IPS-20b (cell line): ENCODE results near the gene AVPI1.
A peak's percentile ranks its signal among the peaks of the same experiment; 100 is the strongest.

Experiments used
- H3K27ac ChIP-seq: one replicate; pipeline ENCODE4 v1.5.1; 2013; ENCODE audit warnings: low read length
- H3K27me3 ChIP-seq: 2 replicates; pipeline ENCODE4 v1.6.1; 2013; ENCODE audit warnings: mild to moderate bottlenecking, low read length, inconsistent platforms; ENCODE audit not compliant: insufficient read depth
- H3K36me3 ChIP-seq: 2 replicates; pipeline ENCODE4 v1.6.1; 2013; ENCODE audit warnings: low read depth, mild to moderate bottlenecking, inconsistent platforms, low read length, moderate library complexity; ENCODE audit not compliant: insufficient read depth
- H3K4me1 ChIP-seq: 2 replicates; pipeline ENCODE4 v1.6.1; 2013; ENCODE audit warnings: mild to moderate bottlenecking, control low read depth, inconsistent platforms, low read length, moderate library complexity; ENCODE audit not compliant: insufficient read depth
- H3K4me3 ChIP-seq: 2 replicates; pipeline ENCODE4 v1.5.1; 2013; ENCODE audit warnings: mild to moderate bottlenecking, low read length, inconsistent platforms
- H3K9ac ChIP-seq: 2 replicates; pipeline ENCODE4 v1.6.1; 2013; ENCODE audit warnings: low read depth, mild to moderate bottlenecking, inconsistent platforms, low read length, moderate library complexity
- H3K9me3 ChIP-seq: 2 replicates; pipeline ENCODE4 v1.6.1; 2013; ENCODE audit warnings: mild to moderate bottlenecking, low read depth, low read length, inconsistent platforms; ENCODE audit not compliant: insufficient read depth

Gene AVPI1

DNA sequence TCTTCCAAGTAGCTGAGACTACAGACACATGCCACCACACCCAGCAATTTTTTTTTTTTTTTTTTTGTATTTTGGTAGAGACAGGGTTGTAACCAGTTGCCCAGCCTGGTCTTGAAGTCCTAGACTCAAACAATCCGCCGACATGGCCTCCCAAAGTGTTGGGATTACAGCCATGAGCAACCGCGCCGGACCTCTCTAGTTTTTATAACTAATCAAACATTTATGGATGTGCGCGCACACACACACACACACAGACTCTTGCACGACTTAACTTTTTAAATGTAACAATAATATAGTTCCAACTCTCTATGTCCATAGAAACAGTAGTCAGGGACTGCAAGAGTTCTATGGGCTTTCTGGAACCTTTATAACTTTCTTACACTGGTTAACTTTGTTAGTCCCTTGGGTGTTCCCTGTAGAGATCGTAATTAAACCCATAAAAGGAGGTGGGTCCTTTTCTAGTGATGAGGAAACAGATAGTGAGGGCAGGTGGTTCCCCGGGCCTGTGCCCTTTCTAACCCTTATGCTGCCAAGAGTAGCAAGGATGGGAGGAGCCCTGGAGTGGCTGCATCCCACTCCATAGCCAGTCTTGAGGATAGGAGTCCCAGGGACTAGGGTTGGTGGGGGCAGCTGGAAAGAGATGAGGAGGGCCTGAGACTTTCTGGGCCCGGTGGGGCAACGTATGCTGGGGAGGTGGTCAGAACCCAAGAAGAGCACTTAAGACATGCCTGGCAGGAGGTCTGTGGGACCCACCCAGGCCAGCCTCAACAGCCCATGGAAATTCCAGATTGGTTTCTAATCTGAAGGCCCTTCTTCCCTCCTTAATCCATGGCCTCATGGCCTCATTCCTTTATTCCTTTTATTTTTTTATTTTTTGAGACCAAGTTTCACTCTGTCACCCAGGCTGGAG, 35.1 kb upstream of the AVPI1 start:
- no peak overlapping the region for H3K9ac ChIP-seq
- H3K36me3 ChIP-seq = peaks cover 14% of the 10 kb centered on the region
- no peak overlapping the region for H3K27ac ChIP-seq
- no peak overlapping the region for H3K4me3 ChIP-seq
- no peaks in the 10 kb centered on the region for H3K27me3 ChIP-seq
- H3K4me1 ChIP-seq = peaks cover 18% of the 10 kb centered on the region
- no peaks in the 10 kb centered on the region for H3K9me3 ChIP-seq

DNA sequence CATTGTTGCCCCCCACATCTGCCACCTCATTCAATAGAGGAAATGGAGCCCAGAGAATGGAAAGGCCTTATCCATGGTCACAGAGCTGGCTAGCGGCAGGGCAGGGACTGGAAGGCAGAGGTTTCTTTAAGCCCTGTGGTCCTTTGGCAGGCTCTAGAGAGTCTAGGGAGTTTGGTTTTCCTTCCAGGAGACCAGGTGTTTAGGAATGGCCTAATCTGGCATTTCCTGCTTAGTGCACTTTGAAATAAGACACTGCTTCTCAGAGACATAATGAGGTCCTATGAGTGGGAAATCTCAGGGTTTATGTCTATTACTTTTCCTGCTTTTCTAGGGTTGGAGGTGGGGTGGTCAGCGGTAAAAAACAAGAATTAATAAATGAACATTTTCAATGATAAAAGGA, 32.6 kb upstream of the AVPI1 start:
- Histone ChIP-seq H3K4me3 (no peak overlapping the region), H3K4me1 (peaks cover 29% of the 10 kb centered on the region), H3K36me3 (peaks cover 22% of the 10 kb centered on the region), H3K9me3 (no peaks in the 10 kb centered on the region), H3K27me3 (no peaks in the 10 kb centered on the region), H3K9ac (no peak overlapping the region; the same call in 1 of the 2 replicates), H3K27ac (no peak overlapping the region)

DNA sequence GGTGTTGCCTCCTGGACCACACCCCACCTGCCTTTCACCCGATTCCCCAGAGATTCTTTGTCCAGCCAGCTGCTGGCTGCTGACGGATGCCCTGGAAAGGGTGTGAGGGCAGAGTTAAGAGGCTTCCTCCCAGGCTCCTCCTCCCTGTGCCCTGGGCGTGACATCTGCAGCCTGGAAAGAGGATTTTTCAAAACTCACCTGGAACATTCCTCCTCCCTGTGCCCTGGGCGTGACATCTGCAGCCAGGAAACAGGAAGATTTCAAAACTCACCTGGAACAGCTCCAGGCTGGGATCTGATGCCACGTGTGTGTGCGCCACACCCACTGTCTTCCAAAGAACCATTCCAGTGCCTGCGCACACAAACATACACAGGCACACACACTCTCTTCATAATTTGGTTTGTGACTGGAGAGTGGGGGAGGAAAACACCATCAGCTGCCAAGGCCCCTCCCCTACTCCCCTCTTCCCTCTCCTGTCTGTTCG, 31.7 kb upstream of the AVPI1 start:
- Histone ChIP-seq H3K27ac (no peak overlapping the region), H3K36me3 (peaks cover 22% of the 10 kb centered on the region), H3K9me3 (no peaks in the 10 kb centered on the region), H3K4me3 (no peak overlapping the region), H3K27me3 (no peaks in the 10 kb centered on the region), H3K9ac (no peak overlapping the region; the same call in 1 of the 2 replicates), H3K4me1 (peaks cover 29% of the 10 kb centered on the region)

DNA sequence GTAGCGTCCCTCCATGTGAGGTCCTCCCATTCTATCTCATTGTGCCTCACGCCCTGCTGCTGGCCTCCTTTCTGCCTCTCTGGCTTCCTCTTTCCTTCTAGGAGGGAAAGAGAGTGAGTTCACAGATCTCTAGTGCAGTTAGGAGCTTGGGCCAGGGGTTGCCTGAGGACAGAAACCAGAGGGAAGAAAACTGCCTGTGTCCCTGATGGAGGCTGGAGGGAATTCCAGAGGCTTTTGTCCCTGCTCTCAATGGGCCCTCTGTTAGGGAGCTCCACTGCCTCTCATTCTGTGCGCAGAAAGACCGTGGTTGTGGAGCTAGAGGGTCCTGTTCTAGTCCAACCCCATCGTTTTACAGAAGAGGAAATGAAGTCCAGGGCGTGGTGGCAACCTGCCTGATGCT, 31.1 kb upstream of the AVPI1 start:
- H3K9me3 ChIP-seq = no peaks in the 10 kb centered on the region
- no peak overlapping the region for H3K27ac ChIP-seq
- no peak overlapping the region for H3K9ac ChIP-seq
- no peaks in the 10 kb centered on the region for H3K27me3 ChIP-seq
- no peak overlapping the region for H3K4me3 ChIP-seq
- peaks cover 22% of the 10 kb centered on the region for H3K36me3 ChIP-seq
- peaks cover 29% of the 10 kb centered on the region for H3K4me1 ChIP-seq

DNA sequence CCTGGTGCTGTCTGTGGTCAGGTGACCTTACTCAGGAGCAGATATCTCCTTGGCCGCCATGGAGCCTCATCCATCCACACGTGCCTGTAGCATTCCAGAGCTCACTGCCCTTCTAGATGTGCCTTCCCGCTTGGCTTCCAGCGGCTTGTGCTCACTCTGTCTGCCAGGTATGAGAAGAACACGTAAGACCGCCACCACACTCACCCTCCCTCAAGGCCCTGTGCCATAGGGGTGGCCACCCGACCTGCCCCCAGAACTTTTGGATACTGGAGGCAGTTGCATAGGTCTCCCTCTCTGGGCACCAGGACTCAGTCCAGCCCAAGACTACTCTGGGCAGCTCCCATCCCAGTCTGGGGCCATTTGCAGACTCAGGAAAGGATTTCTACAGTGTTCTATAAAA, 30.6 kb upstream of the AVPI1 start:
- Histone ChIP-seq H3K4me1 (peaks cover 29% of the 10 kb centered on the region), H3K27me3 (no peaks in the 10 kb centered on the region), H3K36me3 (peaks cover 22% of the 10 kb centered on the region), H3K4me3 (no peak overlapping the region), H3K9me3 (no peaks in the 10 kb centered on the region), H3K9ac (no peak overlapping the region), H3K27ac (no peak overlapping the region)

DNA sequence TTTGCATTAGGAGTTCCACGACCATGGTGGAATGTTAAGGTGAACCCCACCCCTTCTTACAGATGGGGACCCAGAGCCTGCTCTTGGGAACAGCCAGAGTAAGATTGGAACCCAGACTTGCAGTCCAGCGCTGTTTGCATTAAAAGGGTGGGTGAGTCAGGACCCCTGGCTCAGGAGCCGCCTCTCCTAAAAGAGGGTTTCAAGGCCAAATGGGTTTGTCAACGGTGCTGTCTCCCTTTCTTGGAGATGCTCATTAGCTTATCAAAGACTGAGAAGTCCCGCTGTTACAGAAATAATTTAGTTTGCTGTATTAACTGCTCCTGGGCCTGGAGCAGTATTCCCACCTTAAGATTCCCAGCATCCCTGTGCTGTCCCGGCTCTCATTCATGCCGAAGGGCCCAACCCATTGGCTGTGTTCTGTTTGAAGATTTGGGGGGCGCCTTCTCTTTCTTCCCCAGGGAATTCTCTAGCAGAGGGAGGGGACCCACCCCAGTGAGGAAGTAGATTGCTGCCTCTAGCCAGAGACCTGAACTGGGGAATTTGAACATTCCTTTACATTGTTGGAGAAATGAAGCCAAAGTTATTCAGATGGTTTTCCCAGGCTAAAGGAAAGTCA, 28.3 kb upstream of the AVPI1 start:
- Histone ChIP-seq H3K36me3 (peaks cover 22% of the 10 kb centered on the region), H3K9ac (peak overlapping the region; percentile 87; the same call in 1 of the 2 replicates), H3K4me1 (peaks cover 29% of the 10 kb centered on the region), H3K27ac (peak overlapping the region; percentile 55), H3K4me3 (peak overlapping the region; percentile 80), H3K9me3 (no peaks in the 10 kb centered on the region), H3K27me3 (no peaks in the 10 kb centered on the region)

- peaks cover 22% of the 10 kb centered on the region for H3K36me3 ChIP-seq
- no peaks in the 10 kb centered on the region for H3K27me3 ChIP-seq
- peaks cover 28% of the 10 kb centered on the region for H3K4me1 ChIP-seq
- H3K27ac ChIP-seq = peak overlapping the region; percentile 55
- H3K9me3 ChIP-seq = no peaks in the 10 kb centered on the region
- H3K9ac ChIP-seq = peak overlapping the region; percentile 87
- H3K4me3 ChIP-seq = peak overlapping the region; percentile 80
Measured at GRCh38 chr10:97714401-97715258, 27.6 kb upstream of the AVPI1 start.

DNA sequence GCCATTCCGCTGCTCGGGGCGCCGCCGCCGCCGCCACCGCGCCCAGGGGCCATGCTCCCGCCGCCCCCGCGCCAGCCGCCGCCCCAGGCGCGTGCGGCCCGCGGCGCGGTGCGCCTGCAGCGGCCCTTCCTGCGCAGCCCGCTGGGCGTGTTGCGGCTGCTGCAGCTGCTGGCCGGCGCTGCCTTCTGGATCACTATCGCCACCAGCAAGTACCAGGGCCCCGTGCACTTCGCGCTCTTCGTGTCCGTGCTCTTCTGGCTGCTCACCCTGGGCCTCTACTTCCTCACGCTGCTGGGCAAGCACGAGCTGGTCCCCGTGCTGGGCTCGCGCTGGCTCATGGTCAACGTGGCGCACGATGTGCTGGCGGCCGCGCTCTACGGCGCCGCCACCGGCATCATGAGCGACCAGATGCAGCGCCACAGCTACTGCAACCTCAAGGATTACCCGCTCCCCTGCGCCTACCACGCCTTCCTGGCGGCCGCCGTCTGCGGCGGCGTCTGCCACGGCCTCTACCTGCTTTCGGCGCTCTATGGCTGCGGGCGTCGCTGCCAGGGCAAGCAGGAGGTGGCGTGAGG, 26.9 kb upstream of the AVPI1 start:
- Histone ChIP-seq H3K27me3 (no peaks in the 10 kb centered on the region), H3K27ac (peak overlapping the region; percentile 55), H3K4me1 (peaks cover 24% of the 10 kb centered on the region), H3K9me3 (no peaks in the 10 kb centered on the region), H3K36me3 (peaks cover 22% of the 10 kb centered on the region), H3K4me3 (peak overlapping the region; percentile 80), H3K9ac (peak overlapping the region; percentile 87)

- H3K9ac ChIP-seq = peak within 1 kb of the TSS; percentile 87
- H3K27me3 ChIP-seq = no peaks in the 10 kb centered on the region
- peaks cover 19% of the 10 kb centered on the region for H3K36me3 ChIP-seq
- peaks cover 19% of the 10 kb centered on the region for H3K4me1 ChIP-seq
- no peaks in the 10 kb centered on the region for H3K9me3 ChIP-seq
- peak within 1 kb of the TSS; percentile 55 for H3K27ac ChIP-seq
- H3K4me3 ChIP-seq = peak within 1 kb of the TSS; percentile 80
Measured at GRCh38 chr10:97713339-97713825, 26.3 kb upstream of the AVPI1 start, which contains the start of gene MARVELD1. MARVELD1 (plus strand) TSS chr10:97713730; CDS start chr10:97713877, 147 bp downstream.

- Histone ChIP-seq H3K4me3 (no peak overlapping the region), H3K27me3 (no peaks in the 10 kb centered on the region), H3K9me3 (no peaks in the 10 kb centered on the region), H3K27ac (no peak overlapping the region), H3K4me1 (peaks cover 16% of the 10 kb centered on the region), H3K9ac (no peak overlapping the region), H3K36me3 (peaks cover 6% of the 10 kb centered on the region; the same call in 1 of the 2 replicates)
Measured at GRCh38 chr10:97711640-97712572, 24.9 kb upstream of the AVPI1 start.
